H1 (cell line): ENCODE results near the gene NUFIP2. TPM values are rescaled to one million over a fixed set of nuclear protein-coding genes. Genes with fewer than 3 reads are reported as not detected.

Experiments
- BCL11A ChIP-seq, 2 experiments: IDR thresholded peaks; one replicate each; pipeline ENCODE4 v1.6.1; 2011; ENCODE audit warnings: low read depth in 2 of 2, low read length in 2 of 2, mild to moderate bottlenecking in 2 of 2
- BRCA1 ChIP-seq: IDR thresholded peaks from 2 replicates; pipeline ENCODE4 v1.6.1; 2012; ENCODE audit warnings: low read depth, low read length, improper control_type of control experiment
- CBX5 ChIP-seq: fragments of 300-800, 300-1000 bp; sonication (generic); IDR thresholded peaks from 2 replicates; pipeline ENCODE4 v1.7.1; 2016; ENCODE audit warnings: antibody characterized with exemption, low read length, low read depth
- CBX8 ChIP-seq: fragments of 300-800, 300-1000 bp; sonication (generic); IDR thresholded peaks from 2 replicates; pipeline ENCODE4 v1.7.1; 2016; ENCODE audit warnings: low read depth, low read length, borderline replicate concordance
- JUN ChIP-seq: IDR thresholded peaks from 2 replicates; pipeline ENCODE4 v1.6.1; 2011; ENCODE audit warnings: low read depth, mild to moderate bottlenecking, improper control_type of control experiment, low read length
- POLR2A ChIP-seq, 2 experiments: IDR thresholded peaks; 1 replicate in 1 of 2; 2 replicates in 1 of 2; pipeline ENCODE4 v1.6.1; 2011; ENCODE audit warnings: low read depth in 2 of 2, low read length in 2 of 2, mild to moderate bottlenecking in 2 of 2; ENCODE audit errors: control extremely low read depth in 1 of 2
- SP2 ChIP-seq: IDR thresholded peaks from 2 replicates; pipeline ENCODE4 v1.6.1; 2012; ENCODE audit warnings: mild to moderate bottlenecking, low read length, inconsistent platforms
- TEAD4 ChIP-seq: IDR thresholded peaks from 2 replicates; pipeline ENCODE4 v1.6.1; 2012; ENCODE audit warnings: low read depth, low read length, inconsistent platforms, mixed read lengths
- polyA plus RNA-seq, 7 experiments: library from polyadenylated mRNA; depleted of rRNA in 3 of 7; stranded (reverse) in 5 of 7; unstranded in 2 of 7; fragments of >200 nt in 5 of 7; fragments of 200-250 nt in 2 of 7; gene quantifications; 1 replicate in 5 of 7; 2 replicates in 1 of 7; 4 replicates in 1 of 7; pipeline versions ENCODE4 v1.2.1 to v1.2.3, GENCODE V29; 2011 to 2013; ENCODE audit warnings: missing spikeins in 2 of 7, mixed read lengths in 2 of 7
- total RNA-seq: library from RNA; stranded (reverse); fragmentation: NEBNext Ultra II Directional; extraction: Animal tissue kit (Norgen Biotek cat#: 25700); gene quantifications from 2 replicates; pipeline ENCODE4 v1.2.1, GENCODE V29; 2021

NUFIP2 gene
- total and polyA plus RNA-seq, 2 of the 8 experiments (the other 6 are each of a cell fraction or from before 2014, with no cell fraction given) = 65.9 to 118 TPM

GRCh38 chr17:29214215-29215146 lies 79.5 kb downstream of the NUFIP2 start (continued):
- TF ChIP-seq TEAD4 (no peak), POLR2A (IDR thresholded peaks at IDR 0.05; ENCODE audit: control extremely low read depth in 1 of 2, low read depth in 2 of 2, low read length in 2 of 2) (no peak), BCL11A (IDR thresholded peaks at IDR 0.05; ENCODE audit: low read depth in 2 of 2, low read length in 2 of 2) (no peak), SP2 (no peak), CBX8 (no peak), BRCA1 (no peak), CBX5 (no peak), JUN (no peak)
